Liver (tissue), 9 donors: Measurements from ENCODE around the gene CEL. TPM values are rescaled to one million over a fixed set of nuclear protein-coding genes. Genes with fewer than 3 reads are reported as not detected.
"Not testable (repeated sequence)": the region's sequence is repeated elsewhere in the genome, so short reads cannot be mapped to it uniquely, and the experiment has no call there.

Experiments used
- DNase-seq: peaks from one replicate; pipeline ENCODE4 v3.0.0-alpha.2; 2017; ENCODE audit warnings: low spot score
- H3K27ac ChIP-seq, 2 donors: one replicate each; pipeline ENCODE4 v1.7.0; 2013; ENCODE audit warnings: inconsistent platforms in 2 of 2, low read length in 2 of 2, control low read depth in 1 of 2, low read depth in 1 of 2, mild to moderate bottlenecking in 1 of 2
- H3K27me3 ChIP-seq, 4 donors: one replicate each; pipeline versions ENCODE4 v1.6.1 to v1.7.0; 2013; ENCODE audit warnings: low read length in 3 of 4, inconsistent platforms in 1 of 4, mild to moderate bottlenecking in 1 of 4, moderate library complexity in 1 of 4; ENCODE audit not compliant: control insufficient read depth in 4 of 4, insufficient read depth in 4 of 4
- H3K36me3 ChIP-seq, 4 donors: one replicate each; pipeline versions ENCODE4 v1.6.1 to v1.7.0; 2013; ENCODE audit warnings: low read length in 3 of 4, mild to moderate bottlenecking in 3 of 4, low read depth in 1 of 4, moderate library complexity in 1 of 4; ENCODE audit not compliant: control insufficient read depth in 4 of 4, insufficient read depth in 3 of 4
- H3K4me1 ChIP-seq, 4 donors: one replicate each; pipeline versions ENCODE4 v1.6.1 to v1.7.0; 2013; ENCODE audit warnings: low read length in 3 of 4, mild to moderate bottlenecking in 3 of 4, moderate library complexity in 1 of 4; ENCODE audit not compliant: control insufficient read depth in 4 of 4, insufficient read depth in 4 of 4
- H3K4me3 ChIP-seq, 3 donors: one replicate each; pipeline versions ENCODE4 v1.6.1 to v1.7.0; 2013; ENCODE audit warnings: low read length in 3 of 3, control low read depth in 1 of 3, low read depth in 1 of 3, mild to moderate bottlenecking in 1 of 3
- H3K9ac ChIP-seq, 2 donors: one replicate each; pipeline ENCODE4 v1.7.0; 2013; ENCODE audit warnings: low read length in 2 of 2, mild to moderate bottlenecking in 2 of 2, moderate library complexity in 2 of 2, control low read depth in 1 of 2, low read depth in 1 of 2
- H3K9me3 ChIP-seq, 4 donors: one replicate each; pipeline versions ENCODE4 v1.6.1 to v1.7.0; 2013; ENCODE audit warnings: low read length in 3 of 4; ENCODE audit not compliant: control insufficient read depth in 4 of 4
- FOXA2 ChIP-seq: IDR thresholded peaks from 2 replicates; pipeline ENCODE4 v1.6.1; 2016; ENCODE audit warnings: antibody characterized with exemption
- GABPA ChIP-seq, 2 donors: IDR thresholded peaks in 1 of 2; conservative IDR thresholded peaks in 1 of 2; 2 replicates each; pipeline ENCODE4 v1.6.1; 2016; ENCODE audit warnings: antibody characterized with exemption in 2 of 2, mild to moderate bottlenecking in 1 of 2, moderate library complexity in 1 of 2
- HNF4G ChIP-seq: IDR thresholded peaks from 2 replicates; pipeline ENCODE4 v1.6.1; 2016; ENCODE audit warnings: antibody characterized with exemption
- JUND ChIP-seq, 2 donors: IDR thresholded peaks; 2 replicates each; pipeline ENCODE4 v1.6.1; 2016; ENCODE audit warnings: antibody characterized with exemption in 2 of 2
- RAD21 ChIP-seq, 2 donors: IDR thresholded peaks; 2 replicates each; pipeline ENCODE4 v1.6.1; 2016; ENCODE audit warnings: antibody characterized with exemption in 2 of 2, mild to moderate bottlenecking in 2 of 2
- RXRA ChIP-seq, 2 donors: IDR thresholded peaks; 2 replicates each; pipeline ENCODE4 v1.6.1; 2017 to 2018; ENCODE audit warnings: antibody characterized with exemption in 2 of 2, mild to moderate bottlenecking in 1 of 2
- SP1 ChIP-seq: IDR thresholded peaks from 2 replicates; pipeline ENCODE4 v1.6.1; 2018; ENCODE audit warnings: antibody characterized with exemption, mild to moderate bottlenecking
- TAF1 ChIP-seq: conservative IDR thresholded peaks from 2 replicates; pipeline ENCODE4 v1.6.1; 2016; ENCODE audit warnings: antibody characterized with exemption, mild to moderate bottlenecking
- YY1 ChIP-seq: IDR thresholded peaks from 2 replicates; pipeline ENCODE4 v1.6.1; 2016; ENCODE audit warnings: antibody characterized with exemption, mild to moderate bottlenecking
- WGBS: extraction: QIAGEN DNeasy Blood & Tissue Kit; methylation state at CpG from one replicate; pipeline ENCODE4 v1.1.7; 2013; 5-methylcytosine and 5-hydroxymethylcytosine counted together
- polyA plus RNA-seq, 2 donors: library from polyadenylated mRNA; stranded (reverse) in 1 of 2; unstranded in 1 of 2; fragments of 200-250 nt in 1 of 2; fragments of >200 nt in 1 of 2; fragmentation: Nextera tagmentation in 1 of 2; extraction: Ambion mirVana in 1 of 2; gene quantifications; one replicate each; pipeline versions ENCODE4 v1.2.1 to v1.2.3, GENCODE V29; 2013 to 2015
- total RNA-seq, 2 donors: library from RNA; depleted of rRNA; stranded (reverse); fragments of >200 nt; gene quantifications; one replicate each; pipeline ENCODE4 v1.2.3, GENCODE V29; 2014
- TF ChIP-seq, protein P1 (sequence below): IDR thresholded peaks from 2 replicates; pipeline ENCODE4 v1.6.1; 2016; ENCODE audit warnings: antibody characterized with exemption
- TF ChIP-seq, protein P2 (sequence below): IDR thresholded peaks from 2 replicates; pipeline ENCODE4 v1.6.1; 2016; ENCODE audit warnings: antibody characterized with exemption
- TF ChIP-seq, protein P3 (sequence below): IDR thresholded peaks from 2 replicates; pipeline ENCODE4 v1.6.1; 2016; ENCODE audit warnings: antibody characterized with exemption, mild to moderate bottlenecking
- TF ChIP-seq, protein P4 (sequence below): fragments of 150-350 bp; IDR thresholded peaks from 2 replicates; pipeline ENCODE4 v1.5.1; 2017; ENCODE audit warnings: improper control_type of control experiment, low read depth, low read length; ENCODE audit not compliant: missing input control
- TF ChIP-seq, protein P5 (sequence below): IDR thresholded peaks from 2 replicates; pipeline ENCODE4 v1.6.1; 2016; ENCODE audit warnings: antibody characterized with exemption
- donor health status: healthy.
- donor health status: healthy.
- donor health status: healthy.
- donor health status: healthy.
- donor health status: healthy.

The CEL gene
- total and polyA plus RNA-seq, 4 donors, result 0.08 to 0.25 (median 0.09) TPM; not detected in 1

DNA sequence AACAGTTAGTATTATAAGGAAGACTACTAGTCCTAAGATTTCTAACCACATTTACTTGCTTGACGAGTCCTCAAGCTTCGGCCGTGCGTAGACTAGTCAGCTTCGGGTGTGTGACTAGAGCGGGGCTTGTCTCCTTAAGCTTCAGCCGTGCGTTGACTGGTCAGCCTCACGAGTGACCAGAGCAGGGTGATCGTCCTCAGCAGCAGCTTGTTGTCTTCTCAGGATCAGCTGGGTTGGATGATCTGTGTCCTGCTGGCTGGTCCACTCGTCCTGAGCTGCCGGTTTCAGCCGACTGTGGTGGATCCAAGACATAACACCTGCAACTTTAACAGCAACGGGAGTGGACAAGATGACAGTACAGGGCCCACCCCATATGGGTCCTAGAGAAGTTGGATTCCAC lies 16.7 kb downstream of the CEL start:
- no peak overlapping the region for H3K9ac ChIP-seq
- H3K9me3 ChIP-seq, result no peaks in the 10 kb centered on the region
- no peak for DNase-seq
- WGBS, result 88% methylated on average over 14 of the region's 14 CpGs
- no peaks in the 10 kb centered on the region for H3K27me3 ChIP-seq
- TF ChIP-seq, protein P1, sequence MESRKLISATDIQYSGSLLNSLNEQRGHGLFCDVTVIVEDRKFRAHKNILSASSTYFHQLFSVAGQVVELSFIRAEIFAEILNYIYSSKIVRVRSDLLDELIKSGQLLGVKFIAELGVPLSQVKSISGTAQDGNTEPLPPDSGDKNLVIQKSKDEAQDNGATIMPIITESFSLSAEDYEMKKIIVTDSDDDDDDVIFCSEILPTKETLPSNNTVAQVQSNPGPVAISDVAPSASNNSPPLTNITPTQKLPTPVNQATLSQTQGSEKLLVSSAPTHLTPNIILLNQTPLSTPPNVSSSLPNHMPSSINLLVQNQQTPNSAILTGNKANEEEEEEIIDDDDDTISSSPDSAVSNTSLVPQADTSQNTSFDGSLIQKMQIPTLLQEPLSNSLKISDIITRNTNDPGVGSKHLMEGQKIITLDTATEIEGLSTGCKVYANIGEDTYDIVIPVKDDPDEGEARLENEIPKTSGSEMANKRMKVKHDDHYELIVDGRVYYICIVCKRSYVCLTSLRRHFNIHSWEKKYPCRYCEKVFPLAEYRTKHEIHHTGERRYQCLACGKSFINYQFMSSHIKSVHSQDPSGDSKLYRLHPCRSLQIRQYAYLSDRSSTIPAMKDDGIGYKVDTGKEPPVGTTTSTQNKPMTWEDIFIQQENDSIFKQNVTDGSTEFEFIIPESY, result no peak
- TF ChIP-seq SP1 (no peak), HNF4G (no peak), JUND (IDR thresholded peaks at IDR 0.05) (no peak), TAF1 (no peak), RXRA (IDR thresholded peaks at IDR 0.05) (no peak), RAD21 (IDR thresholded peaks at IDR 0.05) (no peak), YY1 (no peak), FOXA2 (no peak), GABPA (IDR thresholded peaks at IDR 0.05 in 1 of 2, conservative IDR thresholded peaks at IDR 0.05 in 1 of 2) (no peak)
- TF ChIP-seq, protein P2, sequence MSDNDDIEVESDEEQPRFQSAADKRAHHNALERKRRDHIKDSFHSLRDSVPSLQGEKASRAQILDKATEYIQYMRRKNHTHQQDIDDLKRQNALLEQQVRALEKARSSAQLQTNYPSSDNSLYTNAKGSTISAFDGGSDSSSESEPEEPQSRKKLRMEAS, result no peak
- TF ChIP-seq, protein P3, sequence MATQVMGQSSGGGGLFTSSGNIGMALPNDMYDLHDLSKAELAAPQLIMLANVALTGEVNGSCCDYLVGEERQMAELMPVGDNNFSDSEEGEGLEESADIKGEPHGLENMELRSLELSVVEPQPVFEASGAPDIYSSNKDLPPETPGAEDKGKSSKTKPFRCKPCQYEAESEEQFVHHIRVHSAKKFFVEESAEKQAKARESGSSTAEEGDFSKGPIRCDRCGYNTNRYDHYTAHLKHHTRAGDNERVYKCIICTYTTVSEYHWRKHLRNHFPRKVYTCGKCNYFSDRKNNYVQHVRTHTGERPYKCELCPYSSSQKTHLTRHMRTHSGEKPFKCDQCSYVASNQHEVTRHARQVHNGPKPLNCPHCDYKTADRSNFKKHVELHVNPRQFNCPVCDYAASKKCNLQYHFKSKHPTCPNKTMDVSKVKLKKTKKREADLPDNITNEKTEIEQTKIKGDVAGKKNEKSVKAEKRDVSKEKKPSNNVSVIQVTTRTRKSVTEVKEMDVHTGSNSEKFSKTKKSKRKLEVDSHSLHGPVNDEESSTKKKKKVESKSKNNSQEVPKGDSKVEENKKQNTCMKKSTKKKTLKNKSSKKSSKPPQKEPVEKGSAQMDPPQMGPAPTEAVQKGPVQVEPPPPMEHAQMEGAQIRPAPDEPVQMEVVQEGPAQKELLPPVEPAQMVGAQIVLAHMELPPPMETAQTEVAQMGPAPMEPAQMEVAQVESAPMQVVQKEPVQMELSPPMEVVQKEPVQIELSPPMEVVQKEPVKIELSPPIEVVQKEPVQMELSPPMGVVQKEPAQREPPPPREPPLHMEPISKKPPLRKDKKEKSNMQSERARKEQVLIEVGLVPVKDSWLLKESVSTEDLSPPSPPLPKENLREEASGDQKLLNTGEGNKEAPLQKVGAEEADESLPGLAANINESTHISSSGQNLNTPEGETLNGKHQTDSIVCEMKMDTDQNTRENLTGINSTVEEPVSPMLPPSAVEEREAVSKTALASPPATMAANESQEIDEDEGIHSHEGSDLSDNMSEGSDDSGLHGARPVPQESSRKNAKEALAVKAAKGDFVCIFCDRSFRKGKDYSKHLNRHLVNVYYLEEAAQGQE, result no peak
- TF ChIP-seq, protein P4, sequence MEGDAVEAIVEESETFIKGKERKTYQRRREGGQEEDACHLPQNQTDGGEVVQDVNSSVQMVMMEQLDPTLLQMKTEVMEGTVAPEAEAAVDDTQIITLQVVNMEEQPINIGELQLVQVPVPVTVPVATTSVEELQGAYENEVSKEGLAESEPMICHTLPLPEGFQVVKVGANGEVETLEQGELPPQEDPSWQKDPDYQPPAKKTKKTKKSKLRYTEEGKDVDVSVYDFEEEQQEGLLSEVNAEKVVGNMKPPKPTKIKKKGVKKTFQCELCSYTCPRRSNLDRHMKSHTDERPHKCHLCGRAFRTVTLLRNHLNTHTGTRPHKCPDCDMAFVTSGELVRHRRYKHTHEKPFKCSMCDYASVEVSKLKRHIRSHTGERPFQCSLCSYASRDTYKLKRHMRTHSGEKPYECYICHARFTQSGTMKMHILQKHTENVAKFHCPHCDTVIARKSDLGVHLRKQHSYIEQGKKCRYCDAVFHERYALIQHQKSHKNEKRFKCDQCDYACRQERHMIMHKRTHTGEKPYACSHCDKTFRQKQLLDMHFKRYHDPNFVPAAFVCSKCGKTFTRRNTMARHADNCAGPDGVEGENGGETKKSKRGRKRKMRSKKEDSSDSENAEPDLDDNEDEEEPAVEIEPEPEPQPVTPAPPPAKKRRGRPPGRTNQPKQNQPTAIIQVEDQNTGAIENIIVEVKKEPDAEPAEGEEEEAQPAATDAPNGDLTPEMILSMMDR, result no peak
- TF ChIP-seq, protein P5, sequence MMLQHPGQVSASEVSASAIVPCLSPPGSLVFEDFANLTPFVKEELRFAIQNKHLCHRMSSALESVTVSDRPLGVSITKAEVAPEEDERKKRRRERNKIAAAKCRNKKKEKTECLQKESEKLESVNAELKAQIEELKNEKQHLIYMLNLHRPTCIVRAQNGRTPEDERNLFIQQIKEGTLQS, result no peak
- no peaks in the 10 kb centered on the region for H3K4me1 ChIP-seq
- no peak overlapping the region for H3K27ac ChIP-seq
- no peak overlapping the region for H3K4me3 ChIP-seq
- no peaks in the 10 kb centered on the region for H3K36me3 ChIP-seq

DNA sequence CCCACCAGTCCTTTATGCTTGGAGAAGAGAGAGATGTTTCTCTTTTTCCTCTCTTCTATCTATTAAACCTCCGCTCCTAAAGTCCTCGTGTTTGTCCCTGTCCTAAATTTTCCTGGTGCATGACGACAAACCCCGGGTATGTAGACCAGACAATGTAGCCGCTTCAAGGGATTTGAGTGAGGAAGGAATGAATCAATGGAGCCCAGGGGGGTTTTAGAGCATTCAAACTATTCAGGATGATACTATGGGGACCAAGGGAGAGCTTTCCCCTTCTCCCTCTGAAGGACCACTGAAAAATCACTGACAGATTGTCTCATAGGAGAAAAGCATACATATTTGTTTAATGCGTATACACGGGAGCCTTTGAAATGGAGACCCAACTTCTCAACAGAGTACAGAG lies 18.4 kb downstream of the CEL start:
- Histone ChIP-seq H3K27me3 (no peaks in the 10 kb centered on the region), H3K9me3 (no peaks in the 10 kb centered on the region), H3K27ac (no peak overlapping the region), H3K4me1 (no peaks in the 10 kb centered on the region), H3K36me3 (no peaks in the 10 kb centered on the region), H3K4me3 (no peak overlapping the region), H3K9ac (no peak overlapping the region)
- TF ChIP-seq GABPA (IDR thresholded peaks at IDR 0.05 in 1 of 2, conservative IDR thresholded peaks at IDR 0.05 in 1 of 2) (no peak), YY1 (no peak)
- no peak for DNase-seq
- WGBS, result 80% methylated on average over 7 of the region's 7 CpGs

DNA sequence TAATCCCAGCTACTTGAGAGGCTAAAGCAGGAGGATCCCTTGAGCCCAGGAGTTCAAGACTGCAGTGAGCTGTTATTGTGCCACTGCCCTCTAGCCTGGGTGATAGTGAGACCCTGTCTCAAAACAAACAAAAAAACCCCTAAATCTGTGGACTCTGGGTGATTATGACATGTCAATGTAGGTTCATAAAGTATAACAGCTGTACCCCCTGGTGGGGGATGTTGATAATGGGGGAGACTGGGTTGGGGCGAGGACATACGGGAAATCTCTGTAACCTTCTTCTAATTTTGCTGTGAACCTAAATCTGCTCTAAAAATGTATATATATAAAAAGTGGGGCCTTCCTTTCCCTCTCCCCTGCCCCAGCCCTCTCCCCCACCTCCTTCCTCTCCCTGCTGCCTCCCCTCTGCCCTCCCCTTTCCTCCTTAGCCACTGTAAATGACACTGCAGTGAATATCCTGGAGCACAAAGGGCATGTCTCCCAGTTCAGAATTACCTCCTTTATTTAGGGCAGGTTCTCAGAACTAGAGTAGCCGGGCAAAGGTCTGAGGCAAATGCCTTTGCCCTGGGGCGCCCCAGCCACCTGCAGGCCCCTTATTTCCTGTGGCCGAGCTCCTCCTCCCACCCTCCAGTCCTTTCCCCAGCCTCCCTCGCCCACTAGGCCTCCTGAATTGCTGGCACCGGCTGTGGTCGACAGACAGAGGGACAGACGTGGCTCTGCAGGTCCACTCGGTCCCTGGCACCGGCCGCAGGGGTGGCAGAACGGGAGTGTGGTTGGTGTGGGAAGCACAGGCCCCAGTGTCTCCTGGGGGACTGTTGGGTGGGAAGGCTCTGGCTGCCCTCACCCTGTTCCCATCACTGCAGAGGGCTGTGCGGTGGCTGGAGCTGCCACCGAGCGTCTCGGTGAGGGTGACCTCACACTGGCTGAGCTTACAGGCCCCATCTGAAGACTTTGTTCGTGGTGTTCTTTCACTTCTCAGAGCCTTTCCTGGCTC lies 19.3 kb downstream of the CEL start:
- not testable (repeated sequence) for H3K27me3 ChIP-seq, H3K9me3 ChIP-seq, H3K27ac ChIP-seq, H3K36me3 ChIP-seq, H3K4me3 ChIP-seq, H3K9ac ChIP-seq, H3K4me1 ChIP-seq, DNase-seq
- 87% methylated on average over 10 of the region's 18 CpGs for WGBS

DNA sequence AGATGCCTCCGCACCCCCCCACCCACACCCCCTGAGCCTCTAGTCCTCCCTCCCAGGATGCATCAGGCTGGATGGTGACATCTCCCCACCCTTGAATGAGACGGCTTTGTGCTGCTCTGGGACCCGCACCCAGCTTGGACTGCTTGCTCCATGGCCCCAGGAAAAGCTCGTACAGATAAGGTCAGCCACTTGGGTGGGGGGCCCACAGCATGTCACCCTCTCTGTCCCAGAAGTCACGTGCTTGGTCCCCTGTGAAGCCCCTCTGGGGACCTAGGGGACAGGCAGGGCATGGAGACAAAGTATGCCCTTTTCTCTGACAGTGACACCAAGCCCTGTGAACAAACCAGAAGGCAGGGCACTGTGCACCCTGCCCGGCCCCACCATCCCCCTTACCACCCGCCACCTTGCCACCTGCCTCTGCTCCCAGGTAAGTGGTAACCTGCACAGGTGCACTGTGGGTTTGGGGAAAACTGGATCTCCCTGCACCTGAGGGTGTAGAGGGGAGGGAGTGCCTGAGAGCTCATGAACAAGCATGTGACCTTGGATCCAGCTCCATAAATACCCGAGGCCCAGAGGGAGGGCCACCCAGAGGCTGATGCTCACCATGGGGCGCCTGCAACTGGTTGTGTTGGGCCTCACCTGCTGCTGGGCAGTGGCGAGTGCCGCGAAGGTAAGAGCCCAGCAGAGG lies 20.3 kb downstream of the CEL start:
- not testable (repeated sequence) for H3K9me3 ChIP-seq, H3K4me3 ChIP-seq, H3K9ac ChIP-seq, DNase-seq, H3K27me3 ChIP-seq, H3K27ac ChIP-seq, H3K36me3 ChIP-seq, H3K4me1 ChIP-seq
- WGBS, result 78% methylated on average over 7 of the region's 12 CpGs
